Naive thymus-derived CD4-positive, alpha-beta T cell (primary cell): ENCODE data around the gene PRR18. TPM values are rescaled to one million over a fixed set of nuclear protein-coding genes. Genes with fewer than 3 reads are reported as not detected.
"Not testable (repeated sequence)": the region's sequence is repeated elsewhere in the genome, so short reads cannot be mapped to it uniquely, and the experiment has no call there.

Source experiments
- ATAC-seq: fragments of 150-1000 bp; cut with Tn5 transposase; 2 replicates; pipeline ENCODE4 v1.10.0; 2021; ENCODE audit warnings: mild to moderate bottlenecking, moderate library complexity
- CTCF ChIA-PET: fragments of 350-600 bp; sonication (Branson Sonifier 250); formaldehyde crosslinking; loops from one replicate; lab custom pipeline; 2021; ENCODE audit warnings: antibody characterized with exemption; lab: Charles Lee
- POLR2A ChIA-PET: fragments of 350-600 bp; sonication (Branson Sonifier 250); formaldehyde crosslinking; loops from one replicate; lab custom pipeline; 2021; ENCODE audit warnings: antibody characterized with exemption, inconsistent platforms; lab: Charles Lee
- DNase-seq, 9 donors: peaks; one replicate each; pipeline versions ENCODE4 v3.0.0 to v3.0.0-alpha.2; 2020 to 2022; ENCODE audit warnings: mixed read lengths in 1 of 9
- H3K27ac ChIP-seq: one replicate; pipeline ENCODE4 v1.7.0; 2013; ENCODE audit warnings: mild to moderate bottlenecking, low read depth, low read length, moderate library complexity
- H3K27me3 ChIP-seq, 2 donors: one replicate each; pipeline ENCODE4 v1.7.0; 2013; ENCODE audit warnings: low read length in 2 of 2, mild to moderate bottlenecking in 2 of 2, moderate library complexity in 2 of 2; ENCODE audit not compliant: control insufficient read depth in 2 of 2, insufficient read depth in 2 of 2
- H3K36me3 ChIP-seq, 3 experiments: 1 replicate in 2 of 3; 2 replicates in 1 of 3; pipeline ENCODE4 v1.7.0; 2013; ENCODE audit warnings: low read length in 3 of 3, mild to moderate bottlenecking in 3 of 3, moderate library complexity in 1 of 3; ENCODE audit not compliant: insufficient read depth in 3 of 3, control insufficient read depth in 2 of 3
- H3K4me1 ChIP-seq, 2 donors: one replicate each; pipeline ENCODE4 v1.7.0; 2013; ENCODE audit warnings: low read length in 2 of 2, mild to moderate bottlenecking in 2 of 2, moderate library complexity in 1 of 2; ENCODE audit not compliant: control insufficient read depth in 2 of 2, insufficient read depth in 2 of 2
- H3K4me3 ChIP-seq: 2 replicates; pipeline ENCODE4 v1.7.0; 2013; ENCODE audit warnings: mild to moderate bottlenecking, low read length
- H3K9me3 ChIP-seq, 3 experiments: 1 replicate in 2 of 3; 2 replicates in 1 of 3; pipeline ENCODE4 v1.7.0; 2013; ENCODE audit warnings: low read length in 3 of 3; ENCODE audit not compliant: control insufficient read depth in 2 of 3
- H3K27ac Mint-ChIP-seq, 9 donors: one replicate each; pipeline ENCODE4 v1.8.0; 2020 to 2022; ENCODE audit warnings: mixed read lengths in 9 of 9, mild to moderate bottlenecking in 8 of 9, moderate library complexity in 5 of 9, inconsistent platforms in 2 of 9
- H3K27me3 Mint-ChIP-seq, 5 donors: one replicate each; pipeline ENCODE4 v1.8.0; 2021 to 2022; ENCODE audit warnings: mixed read lengths in 5 of 5, mild to moderate bottlenecking in 1 of 5
- H3K36me3 Mint-ChIP-seq, 5 donors: one replicate each; pipeline ENCODE4 v1.8.0; 2020 to 2022; ENCODE audit warnings: mixed read lengths in 5 of 5, mild to moderate bottlenecking in 3 of 5, inconsistent platforms in 1 of 5
- H3K4me1 Mint-ChIP-seq, 7 donors: one replicate each; pipeline ENCODE4 v1.8.0; 2020 to 2022; ENCODE audit warnings: mixed read lengths in 7 of 7, mild to moderate bottlenecking in 3 of 7, inconsistent platforms in 1 of 7
- H3K4me3 Mint-ChIP-seq, 10 donors: one replicate each; pipeline ENCODE4 v1.8.0; 2020 to 2022; ENCODE audit warnings: mild to moderate bottlenecking in 10 of 10, mixed read lengths in 10 of 10, moderate library complexity in 6 of 10, inconsistent platforms in 2 of 10
- H3K9me3 Mint-ChIP-seq, 11 donors: one replicate each; pipeline ENCODE4 v1.8.0; 2020 to 2022; ENCODE audit warnings: mixed read lengths in 11 of 11, mild to moderate bottlenecking in 4 of 11, inconsistent platforms in 1 of 11, moderate library complexity in 1 of 11
- intact Hi-C, 2 donors: fragments of 100-400 bp; cut with micrococcal nuclease; formaldehyde crosslinking; loops; one replicate each; pipeline ENCODE4 v1.15.1; 2023
- polyA plus RNA-seq, 2 donors: library from polyadenylated mRNA; unstranded; fragments of 300-500 nt; fragmentation: Illumina TruSeq; gene quantifications; one replicate each; pipeline ENCODE4 v1.2.3, GENCODE V29; 2021
- total RNA-seq, 6 experiments: library from RNA in 5 of 6; stranded (reverse) in 5 of 6; gene quantifications; 1 replicate in 5 of 6; 2 replicates in 1 of 6; pipeline ENCODE4 v1.2.3 and lab custom pipeline; 2021 to 2026

The PRR18 gene
- total and polyA plus RNA-seq, 7 experiments from 2014 or later = not detected

DNA sequence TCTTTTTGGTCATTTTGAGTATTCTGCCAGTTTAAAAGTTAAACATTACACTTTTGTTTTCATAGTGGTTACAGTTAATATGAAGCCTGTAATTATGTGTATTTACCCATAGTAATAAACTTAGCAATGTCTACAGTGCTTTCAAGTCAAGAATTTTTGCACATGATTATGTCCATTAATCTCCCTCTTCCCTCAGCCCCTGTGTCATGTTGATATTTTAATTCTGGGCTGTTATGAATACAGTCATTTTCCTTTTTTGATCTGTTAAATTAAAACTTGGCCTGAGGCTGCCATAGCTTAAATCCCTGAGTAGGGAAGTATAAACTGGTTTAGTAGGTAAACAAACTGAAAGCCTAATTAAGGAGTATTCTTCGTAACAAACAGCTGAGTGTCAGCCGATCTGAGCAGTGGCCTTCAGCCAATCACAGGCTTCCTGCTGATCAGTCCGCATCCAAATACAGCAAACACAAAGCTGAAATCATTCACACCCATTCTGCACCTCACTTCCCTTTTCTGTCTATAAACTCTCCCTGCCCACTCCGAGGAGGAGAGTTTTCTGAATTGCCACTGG lies 43.6 kb upstream of the PRR18 start:
- peaks cover 0 to 5% (median 0%) of the 10 kb centered on the region in 7 donors for H3K4me1 Mint-ChIP-seq
- intact Hi-C loops = no loop called here
- H3K4me1 ChIP-seq = no peaks in the 10 kb centered on the region
- H3K27ac Mint-ChIP-seq = no peak overlapping the region
- H3K27me3 Mint-ChIP-seq = peaks cover 8 to 62% (median 10%) of the 10 kb centered on the region in 5 donors
- no peaks in the 10 kb centered on the region for H3K27me3 ChIP-seq
- H3K4me3 Mint-ChIP-seq = no peak overlapping the region
- no peak overlapping the region for H3K27ac ChIP-seq
- no peaks in the 10 kb centered on the region for H3K36me3 ChIP-seq
- H3K9me3 ChIP-seq = no peaks in the 10 kb centered on the region
- ChIA-PET POLR2A (no interaction called here), CTCF (no interaction called here)
- H3K36me3 Mint-ChIP-seq = peaks cover 4 to 13% (median 8%) of the 10 kb centered on the region in 5 donors
- H3K4me3 ChIP-seq = no peak overlapping the region
- H3K9me3 Mint-ChIP-seq = peaks cover 0 to 40% (median 19%) of the 10 kb centered on the region in 11 donors
- ATAC-seq = peak; percentile 82
- DNase-seq = no peak

DNA sequence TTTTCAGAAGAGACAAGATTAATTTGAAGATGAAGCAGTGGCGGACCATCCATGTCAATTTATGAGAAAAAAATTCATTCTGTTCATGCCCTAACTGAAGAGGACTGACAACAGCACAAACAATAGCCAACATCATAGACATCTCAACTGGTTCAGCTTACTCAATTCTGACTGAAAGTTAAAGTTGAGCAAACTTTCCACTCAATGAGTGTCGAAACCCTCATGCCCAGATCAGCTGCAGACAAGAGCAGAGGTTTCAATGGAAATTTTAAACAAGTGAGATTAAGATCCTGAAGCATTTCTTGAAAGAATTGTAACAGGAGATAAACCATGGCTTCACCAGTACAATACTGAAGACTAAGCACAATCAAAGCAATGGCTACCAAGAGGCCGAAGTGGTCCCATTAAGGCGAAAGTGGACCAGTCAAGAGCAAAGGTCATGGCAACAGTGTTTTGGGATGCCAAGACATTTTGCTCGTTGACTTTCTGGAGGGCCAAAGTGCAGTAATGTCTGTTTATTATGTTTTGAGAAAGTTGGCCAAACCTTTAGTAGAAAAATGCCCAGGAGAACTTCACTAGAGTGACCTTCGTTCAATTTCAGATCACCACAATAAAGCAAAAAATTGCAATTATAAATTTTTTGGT lies 40.2 kb upstream of the PRR18 start:
- no peaks in the 10 kb centered on the region for H3K36me3 ChIP-seq
- Mint-ChIP-seq H3K9me3 (peaks cover 0 to 40% (median 19%) of the 10 kb centered on the region in 11 donors), H3K4me3 (no peak overlapping the region), H3K27ac (no peak overlapping the region), H3K4me1 (peaks cover 0 to 7% (median 1%) of the 10 kb centered on the region in 7 donors), H3K36me3 (peaks cover 4 to 13% (median 8%) of the 10 kb centered on the region in 5 donors), H3K27me3 (peaks cover 0 to 52% (median 0%) of the 10 kb centered on the region in 5 donors)
- ChIA-PET POLR2A (interaction anchor here (0.7 kb wide), 1 partner anchor 12 kb away, joined by 3 read pairs; no protein-coding TSS in a partner anchor), CTCF (no interaction called here)
- intact Hi-C loops = no loop called here
- H3K27ac ChIP-seq = no peak overlapping the region
- H3K9me3 ChIP-seq = no peaks in the 10 kb centered on the region
- H3K27me3 ChIP-seq = no peaks in the 10 kb centered on the region
- no peak overlapping the region for H3K4me3 ChIP-seq
- no peak for DNase-seq
- no peaks in the 10 kb centered on the region for H3K4me1 ChIP-seq
- no peak for ATAC-seq

DNA sequence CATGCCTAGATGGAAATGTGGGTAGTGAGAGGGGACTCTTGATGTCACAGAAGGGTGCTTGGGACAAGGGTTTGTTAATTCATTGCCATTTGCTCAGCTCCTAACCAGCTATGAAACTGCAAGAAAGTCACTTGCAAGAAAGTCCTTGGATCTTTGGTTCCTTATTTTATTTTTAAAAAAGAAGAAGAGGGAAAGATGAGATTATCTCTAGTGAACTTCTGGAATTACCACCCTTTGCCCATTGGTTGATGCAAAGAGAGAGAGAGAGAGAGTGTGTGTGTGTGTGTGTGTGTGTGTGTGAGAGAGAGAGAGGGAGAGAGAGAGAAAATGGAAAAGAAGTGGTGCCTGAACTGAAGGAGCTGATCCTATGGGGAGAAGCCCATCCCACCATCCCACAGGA lies 38.8 kb upstream of the PRR18 start:
- DNase-seq = no peak
- Mint-ChIP-seq H3K27me3 (peaks cover 0 to 37% (median 0%) of the 10 kb centered on the region in 5 donors), H3K9me3 (peaks cover 0 to 37% (median 19%) of the 10 kb centered on the region in 11 donors), H3K4me3 (no peak overlapping the region), H3K27ac (no peak overlapping the region), H3K4me1 (peaks cover under 1 to 10% (median 5%) of the 10 kb centered on the region in 7 donors), H3K36me3 (peaks cover 4 to 11% (median 8%) of the 10 kb centered on the region in 5 donors)
- no peak for ATAC-seq
- H3K9me3 ChIP-seq = no peaks in the 10 kb centered on the region
- H3K36me3 ChIP-seq = peaks cover 0 to 9% (median 0%) of the 10 kb centered on the region in 3 experiments
- POLR2A ChIA-PET = interaction anchor here (0.9 to 1.0 kb wide), 2 partner anchors 38 to 280 kb away, joined by 3 read pairs; no protein-coding TSS in a partner anchor
- peaks cover 5% of the 10 kb centered on the region in 2 donors for H3K4me1 ChIP-seq
- H3K4me3 ChIP-seq = no peak overlapping the region
- no peaks in the 10 kb centered on the region for H3K27me3 ChIP-seq
- no peak overlapping the region for H3K27ac ChIP-seq
- intact Hi-C loops = no loop called here
- CTCF ChIA-PET = no interaction called here

DNA sequence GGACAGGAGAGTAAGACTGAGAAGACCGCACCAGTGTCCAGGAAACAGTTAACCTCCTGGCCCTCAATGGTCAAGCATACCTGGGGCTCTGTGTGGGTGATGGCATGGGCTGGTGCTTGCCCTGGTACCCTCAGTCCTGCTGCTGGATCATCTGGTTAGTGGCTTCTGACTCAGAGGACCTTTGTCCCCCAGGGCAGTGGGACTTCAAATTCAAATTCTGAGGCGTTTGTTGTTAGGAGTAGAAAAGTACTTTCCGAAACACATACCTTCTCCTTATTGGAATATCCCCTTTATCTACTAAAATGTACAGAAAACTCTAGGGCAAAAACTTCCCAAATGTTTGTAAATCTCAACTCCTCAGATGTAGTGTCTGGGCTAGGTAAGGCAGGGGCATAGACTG lies 38.3 kb upstream of the PRR18 start:
- peaks cover 0 to 32% (median 0%) of the 10 kb centered on the region in 5 donors for H3K27me3 Mint-ChIP-seq
- H3K4me1 Mint-ChIP-seq = peaks cover 4 to 16% (median 7%) of the 10 kb centered on the region in 7 donors
- H3K4me3 ChIP-seq = no peak overlapping the region
- ATAC-seq = no peak
- peaks cover 0 to 9% (median 0%) of the 10 kb centered on the region in 3 experiments for H3K36me3 ChIP-seq
- intact Hi-C loops = no loop called here
- H3K36me3 Mint-ChIP-seq = peaks cover 4 to 10% (median 6%) of the 10 kb centered on the region in 5 donors
- no peak overlapping the region for H3K4me3 Mint-ChIP-seq
- H3K9me3 ChIP-seq = no peaks in the 10 kb centered on the region
- H3K4me1 ChIP-seq = peaks cover 5% of the 10 kb centered on the region in 2 donors
- POLR2A ChIA-PET = interaction anchor here (1.0 kb wide), 1 partner anchor 280 kb away, joined by 3 read pairs; no protein-coding TSS in a partner anchor
- H3K27ac ChIP-seq = no peak overlapping the region
- H3K27me3 ChIP-seq = no peaks in the 10 kb centered on the region
- DNase-seq = no peak
- peaks cover 0 to 32% (median 15%) of the 10 kb centered on the region in 11 donors for H3K9me3 Mint-ChIP-seq
- no peak overlapping the region for H3K27ac Mint-ChIP-seq
- CTCF ChIA-PET = no interaction called here

DNA sequence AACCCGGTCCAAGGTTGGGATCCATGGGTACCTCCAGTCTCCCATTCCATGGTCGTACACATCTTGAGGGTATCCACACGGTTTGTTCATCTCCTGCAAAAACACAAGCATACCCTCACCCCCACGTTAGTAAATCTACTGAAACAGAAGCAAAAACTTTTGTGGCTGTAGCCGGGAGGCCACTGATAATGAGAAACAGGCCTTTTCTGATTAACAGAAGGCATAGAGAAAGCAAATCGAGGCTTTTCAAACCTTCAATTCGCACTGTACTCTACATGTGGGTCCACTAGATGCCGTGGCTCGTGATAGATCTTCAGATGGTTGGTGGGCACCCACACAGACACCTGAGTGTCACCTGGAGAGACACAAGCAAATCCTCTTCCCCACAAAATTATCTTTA lies 37.5 kb upstream of the PRR18 start:
- H3K27ac ChIP-seq, H3K27me3 ChIP-seq, intact Hi-C loops, DNase-seq, H3K9me3 ChIP-seq, CTCF ChIA-PET, H3K36me3 ChIP-seq, H3K4me3 ChIP-seq, H3K36me3 Mint-ChIP-seq, H3K4me3 Mint-ChIP-seq, ATAC-seq, POLR2A ChIA-PET: not testable (repeated sequence)
- peaks cover 7 to 12% of the 10 kb centered on the region in 2 donors for H3K4me1 ChIP-seq
- peaks cover 4 to 18% (median 8%) of the 10 kb centered on the region in 7 donors for H3K4me1 Mint-ChIP-seq
- peaks cover 0 to 26% (median 11%) of the 10 kb centered on the region in 11 donors for H3K9me3 Mint-ChIP-seq
- H3K27me3 Mint-ChIP-seq = peaks cover 0 to 27% (median 0%) of the 10 kb centered on the region in 5 donors
- H3K27ac Mint-ChIP-seq = peak overlapping the region in 1 of 9 donors; percentile 6

DNA sequence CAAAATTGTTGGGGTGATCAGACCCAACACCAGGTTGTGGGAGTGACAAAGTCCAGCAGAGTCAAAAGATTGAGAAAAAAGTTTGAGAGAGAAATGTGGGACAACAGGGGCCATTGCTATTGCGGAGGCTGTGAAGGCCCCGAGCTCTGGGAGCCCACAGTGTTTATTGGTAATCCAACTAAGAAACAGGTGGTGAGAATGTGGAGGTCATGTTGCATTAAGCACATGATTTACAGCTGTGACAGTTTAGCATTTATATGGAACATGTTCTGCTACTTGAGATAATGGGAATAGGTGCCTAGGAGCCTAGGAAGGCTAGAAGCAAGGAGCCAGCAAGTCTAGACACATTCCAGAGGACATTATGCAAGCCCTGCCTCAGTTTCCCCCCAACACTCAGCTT lies 36.7 kb upstream of the PRR18 start:
- H3K27ac ChIP-seq, POLR2A ChIA-PET, H3K9me3 ChIP-seq, H3K4me3 ChIP-seq, DNase-seq, ATAC-seq, CTCF ChIA-PET, H3K36me3 ChIP-seq, H3K36me3 Mint-ChIP-seq, H3K27me3 ChIP-seq: not testable (repeated sequence)
- Mint-ChIP-seq H3K4me1 (peaks cover 4 to 18% (median 8%) of the 10 kb centered on the region in 7 donors), H3K27me3 (peaks cover 0 to 21% (median 0%) of the 10 kb centered on the region in 5 donors), H3K9me3 (peaks cover 0 to 18% (median 8%) of the 10 kb centered on the region in 11 donors), H3K27ac (peak overlapping the region in 1 of 9 donors; percentile 71), H3K4me3 (peak overlapping the region in 3 of 10 donors; percentile 2 to 75 (median 34))
- peaks cover 14 to 20% of the 10 kb centered on the region in 2 donors for H3K4me1 ChIP-seq
- intact Hi-C loops = loop anchor here in 1 of 2 donors (5.0 kb wide), 1 partner anchor 68 kb away; no protein-coding TSS in a partner anchor
